ENCODE results near the gene ATF7IP.

The ATF7IP gene

DNA sequence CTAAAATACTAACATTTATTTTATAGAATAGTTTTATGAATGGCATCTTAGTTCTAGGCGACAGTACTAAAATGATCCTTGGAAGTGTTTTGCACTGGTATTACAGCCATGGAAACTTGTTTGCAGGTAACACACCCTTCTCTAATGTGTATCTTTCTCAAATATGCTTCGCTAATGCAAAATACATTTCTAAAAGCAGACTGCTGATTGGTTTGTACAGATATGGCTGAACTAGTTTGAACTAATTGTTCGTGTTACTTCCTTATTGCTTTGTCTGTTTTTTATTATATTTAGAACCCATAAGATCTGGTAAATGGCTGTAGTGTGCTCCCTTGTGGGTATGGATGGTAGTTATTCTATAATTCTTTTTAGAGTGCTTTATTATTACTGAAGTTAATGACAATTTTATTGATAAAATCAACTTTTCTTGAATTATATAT is 53.0 kb downstream of the ATF7IP start:
- peak; percentile 54 for DNase-seq (ENCODE audit: low read depth)

DNA sequence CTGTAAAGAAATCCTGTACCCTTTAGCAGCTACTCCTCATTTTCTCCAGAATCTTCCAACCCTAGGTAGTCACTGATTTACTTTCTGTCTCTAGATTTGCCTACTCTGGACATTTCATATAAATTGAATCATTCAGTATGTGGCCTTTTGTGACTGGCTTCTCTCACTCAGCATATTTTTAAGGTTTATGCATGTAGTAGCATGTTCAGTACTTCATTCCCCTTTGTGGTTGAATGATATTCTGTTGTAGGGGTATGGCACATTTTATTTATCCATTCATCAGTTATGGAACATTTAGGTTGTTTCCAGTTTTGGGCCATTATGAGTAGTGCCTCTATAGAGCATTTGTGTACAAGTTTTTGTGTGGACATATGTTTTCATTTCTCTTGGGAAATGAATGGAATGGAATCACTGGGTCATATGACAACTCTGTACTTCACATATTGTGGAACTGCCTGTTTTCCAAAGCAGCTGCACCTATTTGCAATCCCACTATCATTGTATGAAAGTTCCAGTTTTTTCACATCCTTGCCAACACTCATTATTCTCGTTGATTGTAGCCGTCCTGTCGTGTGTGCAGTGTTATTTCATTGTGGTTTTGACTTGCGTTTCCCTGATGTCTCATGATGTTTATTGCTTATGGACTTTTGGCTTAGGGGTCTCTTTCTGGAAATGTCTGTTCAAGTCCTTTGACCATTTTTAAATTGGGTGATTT is 57.2 kb downstream of the ATF7IP start:
- no peak for DNase-seq (ENCODE audit: low read depth)

DNA sequence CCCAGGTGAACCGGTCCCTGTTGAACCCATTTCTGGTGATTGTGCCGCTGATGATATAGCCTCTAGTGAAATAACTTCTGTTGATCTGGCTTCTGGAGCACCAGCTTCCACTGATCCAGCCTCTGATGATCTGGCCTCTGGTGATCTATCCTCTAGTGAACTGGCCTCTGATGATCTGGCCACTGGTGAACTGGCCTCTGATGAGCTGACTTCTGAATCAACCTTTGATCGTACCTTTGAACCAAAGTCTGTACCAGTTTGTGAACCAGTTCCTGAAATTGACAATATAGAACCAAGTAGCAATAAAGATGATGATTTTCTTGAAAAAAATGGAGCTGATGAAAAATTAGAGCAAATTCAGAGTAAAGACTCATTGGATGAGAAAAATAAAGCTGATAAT is 59.1 kb downstream of the ATF7IP start:
- DNase-seq (ENCODE audit: low read depth): no peak

DNA sequence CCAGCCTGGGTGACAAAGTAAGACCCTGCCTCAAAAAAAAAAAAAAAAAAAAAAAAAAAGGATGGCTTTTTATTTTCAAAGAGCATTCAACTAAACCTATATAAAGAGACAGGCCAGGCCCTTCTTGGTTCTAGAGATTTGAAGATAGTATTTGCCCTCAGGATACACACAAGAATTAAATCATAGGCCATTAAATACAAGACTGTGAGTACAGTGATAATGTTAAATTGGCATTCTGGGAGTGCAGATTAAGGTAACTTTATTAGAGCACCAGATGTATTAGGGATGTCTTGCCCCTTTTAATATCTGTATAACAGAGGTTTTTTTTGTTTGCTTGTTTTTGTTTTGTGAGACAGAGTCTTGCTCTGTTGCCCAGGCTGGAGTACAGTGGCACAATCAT is 61.3 kb downstream of the ATF7IP start:
- no peak for DNase-seq (ENCODE audit: low read depth)

DNA sequence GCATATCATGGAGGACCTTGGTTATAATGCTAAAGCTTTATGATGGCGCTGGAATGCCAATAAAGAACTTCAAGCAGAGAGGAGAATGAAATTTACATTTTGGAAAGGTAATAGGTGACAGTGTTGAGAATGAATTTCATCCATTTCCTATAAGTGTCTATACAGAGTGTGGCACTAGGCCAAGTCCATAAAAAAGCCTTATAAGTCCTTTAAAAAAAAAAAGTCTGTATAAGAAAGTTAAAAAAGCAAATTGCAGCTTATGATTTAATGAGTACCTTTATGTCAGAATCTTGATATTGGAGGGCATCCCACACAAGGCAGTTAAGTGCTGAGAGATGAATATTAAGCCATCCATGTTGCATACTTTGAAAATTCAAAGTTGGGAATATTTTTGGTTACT is 62.4 kb downstream of the ATF7IP start:
- no peak for DNase-seq (ENCODE audit: low read depth)

DNA sequence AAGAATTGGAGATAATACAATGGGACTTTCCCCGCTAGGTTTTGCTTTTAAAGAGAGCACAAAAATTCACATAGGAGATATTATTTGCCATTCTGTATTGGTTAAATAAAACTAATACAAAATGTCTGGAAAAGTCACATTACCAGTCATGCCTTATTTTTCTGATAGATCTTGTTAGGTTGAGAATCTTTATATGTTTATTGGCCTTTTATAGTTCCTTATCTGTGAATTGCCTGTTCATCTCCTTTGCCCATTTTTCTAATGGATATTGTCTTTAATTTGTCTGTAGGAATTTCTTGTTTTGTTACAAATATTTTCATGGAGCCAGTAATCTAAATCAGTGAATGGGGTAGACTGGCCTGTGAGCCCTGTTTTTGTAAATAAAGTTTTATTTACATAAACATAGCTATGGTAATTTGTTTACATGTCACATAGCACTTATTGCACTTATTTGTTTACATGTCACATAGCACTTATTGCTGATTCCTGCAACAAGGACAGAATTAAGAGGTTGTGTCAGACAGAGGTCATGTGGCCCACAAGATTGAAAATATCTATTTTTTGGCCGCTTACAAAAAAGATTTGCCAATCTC is 65.0 kb downstream of the ATF7IP start:
- DNase-seq (ENCODE audit: low read depth): no peak

DNA sequence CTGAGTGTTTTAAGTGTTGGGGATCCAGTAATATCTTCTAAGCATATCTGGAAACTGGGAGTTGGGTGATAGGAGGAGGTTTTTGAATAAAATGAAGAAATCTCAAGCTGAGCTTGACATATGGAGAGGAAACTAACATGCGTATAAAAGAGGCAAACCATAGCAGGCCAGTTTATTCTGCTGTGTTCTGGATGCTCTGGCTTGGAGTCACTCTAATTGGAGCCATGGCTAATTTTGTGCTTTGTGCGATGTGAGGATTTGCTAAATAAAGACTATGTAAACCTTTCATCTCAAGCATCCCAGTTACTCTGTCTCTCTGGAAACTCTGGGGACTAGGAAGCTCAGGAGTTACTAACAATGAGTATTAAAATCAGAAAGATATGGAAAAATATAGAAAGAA is 66.5 kb downstream of the ATF7IP start:
- no peak for DNase-seq (ENCODE audit: low read depth)

DNA sequence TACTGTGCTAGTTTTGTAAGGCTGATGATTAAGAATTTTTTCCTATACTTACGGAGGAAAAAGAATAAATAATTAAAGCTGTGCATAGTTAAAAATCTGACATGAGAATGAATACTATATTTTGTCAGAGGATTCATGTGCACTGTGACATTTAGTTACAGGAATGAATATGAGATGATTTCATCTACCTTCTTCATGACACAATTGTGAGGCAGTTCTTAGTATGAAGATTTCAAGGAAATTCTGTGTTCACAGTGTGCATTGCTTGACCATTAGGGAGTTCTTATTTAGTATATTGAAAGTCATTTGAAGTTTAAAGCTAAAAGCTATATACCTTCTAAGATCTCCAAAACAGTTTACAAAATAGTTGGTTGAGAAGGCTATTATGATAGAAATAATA is 70.1 kb downstream of the ATF7IP start:
- DNase-seq (ENCODE audit: low read depth): no peak

DNA sequence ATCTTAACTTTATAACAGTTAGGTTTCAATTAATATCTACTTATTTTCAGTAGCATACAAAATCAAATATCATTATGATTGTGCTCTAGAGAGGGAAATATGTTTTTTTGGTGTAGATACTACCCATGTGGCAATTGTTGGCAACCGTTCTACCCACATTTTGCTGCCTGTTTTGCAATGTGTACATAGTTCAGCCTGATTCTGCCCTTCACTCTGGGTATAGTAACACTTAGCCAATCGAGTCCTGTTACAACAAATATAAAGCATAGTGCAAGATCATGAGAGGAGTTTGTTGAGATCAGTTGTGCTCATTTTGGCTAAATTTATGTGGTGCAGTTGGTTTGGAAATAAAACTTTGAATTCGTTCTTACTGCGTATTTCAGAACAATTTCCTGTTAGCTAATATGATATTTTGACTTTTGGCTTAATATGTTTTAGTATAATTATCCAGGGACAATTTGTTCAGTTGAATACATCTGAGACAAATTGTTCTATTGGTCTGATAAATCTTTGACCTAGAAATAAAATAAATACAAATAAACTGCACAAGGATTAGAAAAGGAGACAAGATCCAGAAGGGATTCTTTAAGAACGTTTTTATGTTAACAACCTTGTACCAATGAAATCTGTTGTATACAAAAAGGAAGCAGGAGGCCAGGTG is 76.9 kb downstream of the ATF7IP start:
- DNase-seq (ENCODE audit: low read depth): no peak

DNA sequence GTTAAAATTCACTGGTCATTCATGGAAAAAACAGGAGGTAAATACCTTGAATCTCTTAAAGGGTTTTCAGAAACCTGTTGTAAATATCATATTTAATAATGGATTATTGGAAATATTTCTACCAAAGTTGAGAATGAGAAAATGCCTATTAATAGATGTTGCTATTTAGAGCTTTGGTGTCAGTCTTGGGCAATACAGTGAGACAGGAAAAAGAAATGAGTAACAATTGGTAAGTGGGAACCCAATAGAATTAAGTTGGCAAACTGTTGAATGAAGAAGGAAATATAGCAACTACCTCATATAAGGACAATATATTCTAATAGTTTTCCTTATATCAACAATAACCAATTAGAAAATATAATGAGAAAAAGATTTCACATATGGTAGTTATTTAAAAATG is 78.0 kb downstream of the ATF7IP start:
- DNase-seq (ENCODE audit: low read depth): peak; percentile 39

DNA sequence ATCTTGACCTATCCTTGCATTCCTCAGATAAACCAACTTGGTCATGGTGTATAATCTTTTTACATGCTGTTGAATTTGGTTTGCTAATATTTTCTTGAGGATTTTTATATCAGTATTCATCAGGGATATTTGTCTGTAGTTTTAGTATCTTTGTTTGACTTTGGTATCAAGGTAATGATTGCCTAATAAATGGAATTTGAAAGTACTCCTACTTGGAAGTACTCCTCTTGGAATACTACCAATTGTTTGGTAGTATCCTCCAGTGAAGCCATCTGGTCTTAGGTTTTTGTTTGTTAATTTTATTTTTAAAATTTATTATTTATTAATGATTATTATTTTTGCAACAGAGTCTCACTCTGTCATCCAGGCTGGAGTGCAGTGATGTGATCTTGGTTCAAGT is 85.0 kb downstream of the ATF7IP start:
- DNase-seq (ENCODE audit: low read depth): no peak

DNA sequence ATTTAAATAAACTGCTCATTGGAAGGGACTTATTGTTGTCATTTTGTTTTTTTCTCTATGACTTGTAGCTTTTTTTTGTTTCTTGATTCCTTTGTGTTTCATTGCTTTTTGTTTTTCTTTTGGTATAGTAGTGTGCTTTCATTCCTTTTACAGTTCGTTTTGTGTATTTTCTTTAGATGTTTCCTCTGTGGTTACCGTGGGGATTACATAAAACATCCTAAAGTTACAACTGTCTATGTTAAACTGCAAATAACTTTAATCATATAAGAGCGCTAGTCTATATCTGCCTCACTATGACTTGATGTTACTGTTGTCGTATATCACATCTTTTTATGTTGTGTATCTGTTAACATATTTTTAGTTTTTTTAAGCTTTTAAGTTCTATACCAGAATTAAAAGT is 86.9 kb downstream of the ATF7IP start:
- no peak for DNase-seq (ENCODE audit: low read depth)

DNA sequence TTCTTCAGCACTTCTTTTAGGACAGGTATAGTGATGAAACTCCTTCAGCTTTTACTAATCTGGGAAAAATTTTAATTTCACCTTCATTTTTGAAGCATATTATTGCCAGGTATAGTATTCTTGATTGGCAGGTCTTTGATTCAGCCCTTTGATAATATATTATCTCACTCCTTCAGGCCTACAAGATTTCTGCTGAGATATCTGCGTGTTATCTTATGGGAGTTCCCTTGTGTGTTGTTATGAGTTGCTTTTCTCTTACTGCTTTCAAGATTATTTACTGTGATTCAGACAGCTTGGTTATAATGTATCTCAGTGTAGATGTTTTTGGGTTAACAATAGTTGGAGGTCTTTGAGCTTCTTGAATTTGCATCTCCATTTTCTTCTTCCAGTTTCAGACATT is 87.4 kb downstream of the ATF7IP start:
- DNase-seq (ENCODE audit: low read depth): no peak

DNA sequence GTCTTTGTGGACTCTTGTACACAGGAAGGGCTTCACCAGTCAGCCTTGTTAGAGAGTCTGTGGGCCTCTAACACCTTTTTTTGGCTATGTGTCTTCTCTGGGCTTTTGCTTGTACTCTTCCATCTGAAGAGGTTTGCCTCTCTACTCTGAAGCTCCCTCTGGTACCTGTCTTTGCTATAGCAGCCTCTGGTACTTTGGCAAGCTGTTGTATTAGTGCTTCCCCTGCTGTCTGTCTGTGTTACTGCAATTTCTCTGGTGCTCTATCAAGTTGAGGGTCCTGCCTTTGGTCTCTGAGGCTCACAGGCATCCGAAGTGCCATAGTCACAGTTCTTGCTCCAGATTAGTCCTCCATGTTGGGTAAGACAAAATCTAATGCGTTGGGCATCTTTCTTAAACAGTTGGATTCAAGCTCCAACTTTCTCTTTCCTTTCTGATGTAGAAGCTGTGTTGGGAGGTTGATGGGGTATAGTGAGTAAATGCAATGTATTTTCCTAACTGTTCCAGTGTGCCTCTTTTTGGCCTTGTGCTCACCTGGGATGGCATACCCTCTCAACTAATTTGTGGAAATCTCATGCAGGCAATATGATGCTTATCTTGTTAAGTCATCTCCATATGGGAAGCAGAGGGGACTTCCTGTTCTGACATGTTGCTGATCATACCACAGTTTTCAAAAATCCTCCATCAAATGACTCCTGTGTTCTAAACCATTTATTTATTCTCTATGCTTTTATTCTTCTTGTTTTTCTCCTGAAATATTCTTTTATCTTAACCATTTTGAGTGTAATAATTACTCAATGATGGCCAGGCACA is 88.8 kb downstream of the ATF7IP start:
- DNase-seq (ENCODE audit: low read depth): peak; percentile 53

DNA sequence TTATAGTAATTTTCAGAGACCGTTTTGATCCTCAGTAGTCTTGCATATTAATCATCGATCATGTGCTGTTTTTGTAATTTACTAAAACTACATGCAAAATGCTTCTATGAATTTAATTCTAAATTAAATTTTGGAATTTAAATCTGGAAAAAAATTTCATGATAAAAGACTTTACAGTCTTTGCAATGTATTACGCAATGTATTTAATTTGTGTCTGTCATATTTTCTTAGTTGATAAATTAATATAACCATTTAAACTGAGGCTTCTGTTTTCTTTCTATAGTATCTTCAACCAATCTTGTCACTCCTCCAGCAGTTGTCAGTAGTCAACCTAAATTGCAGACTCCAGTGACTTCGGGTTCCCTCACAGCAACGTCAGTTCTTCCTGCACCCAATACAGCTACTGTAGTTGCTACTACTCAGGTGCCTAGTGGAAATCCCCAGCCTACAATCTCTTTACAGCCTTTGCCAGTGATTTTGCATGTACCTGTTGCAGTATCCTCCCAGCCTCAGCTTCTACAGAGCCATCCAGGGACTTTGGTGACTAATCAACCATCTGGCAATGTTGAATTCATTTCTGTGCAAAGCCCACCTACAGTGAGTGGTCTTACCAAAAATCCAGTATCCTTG is 94.8 kb downstream of the ATF7IP start:
- DNase-seq (ENCODE audit: low read depth): no peak

DNA sequence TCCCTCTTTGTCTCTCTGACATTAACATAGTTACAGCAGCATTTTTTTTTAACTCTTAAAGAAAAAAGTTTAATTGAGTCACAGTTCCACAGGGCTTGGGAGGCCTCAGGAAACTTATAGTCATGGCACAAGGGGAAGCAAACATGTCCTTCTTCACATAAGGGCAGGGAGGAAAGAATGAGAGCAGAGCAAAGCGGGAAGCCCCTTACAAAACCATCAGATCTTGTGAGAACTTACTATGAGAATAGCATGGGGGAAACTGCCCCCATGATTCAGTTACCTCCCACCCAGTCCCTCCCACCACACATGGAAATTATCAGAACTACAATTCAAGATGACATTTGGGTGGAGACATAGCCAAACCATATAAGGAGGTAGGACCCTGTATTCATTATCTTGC is 106.0 kb downstream of the ATF7IP start:
- no peak for DNase-seq (ENCODE audit: low read depth)

DNA sequence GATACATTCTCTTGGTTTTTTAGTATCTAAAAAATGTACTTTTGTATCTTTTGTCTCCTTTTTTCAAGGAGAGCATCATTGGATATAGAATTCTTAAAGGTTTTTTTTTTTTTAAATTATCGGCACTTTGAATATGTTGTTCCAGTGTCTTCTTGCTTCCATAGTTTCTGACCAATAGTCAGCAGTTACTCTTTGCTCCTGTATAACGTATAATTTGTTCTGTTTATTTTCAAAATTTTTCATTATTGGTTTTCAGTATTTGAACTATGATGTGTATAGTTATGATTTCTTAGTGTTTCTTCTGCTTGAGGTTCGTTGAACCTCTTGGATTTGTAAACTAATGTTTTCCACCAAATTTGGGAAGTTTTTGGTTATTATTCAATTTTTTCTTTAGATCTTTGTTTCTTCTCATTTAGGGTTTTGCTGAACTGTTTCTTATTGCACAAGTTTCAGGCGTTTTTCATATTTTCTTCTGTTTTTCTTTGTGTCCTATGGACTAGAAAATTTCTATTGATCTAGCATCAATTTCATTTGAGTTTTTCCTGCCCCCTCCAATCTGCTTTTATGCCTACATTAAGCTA is 108.3 kb downstream of the ATF7IP start:
- DNase-seq (ENCODE audit: low read depth): peak; percentile 33

DNA sequence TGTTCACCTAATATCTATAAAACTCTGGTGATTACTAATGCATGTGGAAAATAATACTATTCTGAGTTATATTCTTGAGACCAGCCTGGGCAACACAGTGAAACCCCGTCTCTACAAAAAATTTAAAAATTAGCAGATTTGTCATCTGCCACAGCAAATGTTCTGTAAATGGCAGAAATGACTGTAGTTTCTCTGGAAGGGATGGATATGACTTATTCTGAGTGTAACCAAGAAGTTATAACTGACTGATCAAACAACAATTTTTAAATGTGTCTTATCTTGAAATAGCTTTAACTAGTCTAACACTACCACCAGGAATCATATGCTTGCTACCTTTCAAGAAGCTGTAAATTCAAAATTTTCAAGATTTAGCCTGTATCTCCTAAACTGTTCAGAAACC is 113.5 kb downstream of the ATF7IP start:
- no peak for DNase-seq (ENCODE audit: low read depth)

DNA sequence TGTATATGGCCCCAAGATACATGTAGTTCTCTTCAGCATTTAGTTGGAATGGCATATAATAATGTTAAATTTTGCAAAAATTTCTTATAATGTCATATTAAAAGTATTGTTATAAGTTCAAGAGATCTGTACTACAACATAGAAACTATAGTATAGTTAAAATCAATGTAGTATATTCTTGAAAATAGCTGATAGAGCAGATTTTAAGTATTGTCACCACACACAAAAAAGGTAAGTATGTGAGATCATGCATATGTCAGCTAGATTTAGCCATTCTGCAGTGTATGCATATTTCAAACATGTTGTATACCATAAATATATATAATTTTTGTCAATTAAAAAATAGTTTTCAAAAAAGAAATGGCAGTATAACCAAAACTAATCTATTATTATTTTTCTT is 115.7 kb downstream of the ATF7IP start:
- DNase-seq (ENCODE audit: low read depth): no peak

DNA sequence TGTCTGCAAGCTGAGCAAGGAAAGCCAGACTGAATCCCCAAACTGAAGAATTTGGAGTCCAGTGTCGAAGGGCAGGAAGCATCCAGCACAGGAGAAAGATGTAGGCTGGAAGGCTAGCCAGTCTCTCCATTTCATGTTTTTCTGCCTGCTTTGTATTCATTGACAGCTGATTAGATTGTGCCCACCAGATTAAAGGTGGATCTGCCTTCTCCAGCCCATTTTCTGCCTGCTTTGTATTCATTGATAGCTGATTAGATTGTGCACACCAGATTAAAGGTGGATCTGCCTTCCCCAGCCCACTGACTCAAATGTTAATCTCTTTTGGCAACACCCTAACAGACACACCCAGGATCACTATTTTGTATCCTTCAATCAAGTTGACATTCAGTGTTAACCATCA is 116.9 kb downstream of the ATF7IP start:
- no peak for DNase-seq (ENCODE audit: low read depth)

DNA sequence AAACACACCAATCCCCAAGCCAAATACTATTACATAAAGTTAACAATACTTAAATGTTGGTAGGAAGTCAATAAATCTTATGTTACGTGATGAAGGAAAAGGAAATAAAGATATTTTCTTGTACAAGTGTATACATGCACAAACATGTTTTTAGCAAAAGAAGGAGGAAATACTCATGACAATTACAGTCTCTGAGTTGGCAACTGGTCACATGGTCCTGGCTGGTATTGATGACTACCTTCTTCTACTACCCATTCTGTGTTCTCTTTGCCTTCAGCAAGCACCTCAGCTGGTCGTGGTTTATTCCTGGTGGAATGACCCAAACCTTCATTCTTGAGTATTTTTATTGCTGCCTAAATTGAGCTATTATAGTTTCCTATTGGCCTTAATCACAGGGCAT is 117.4 kb downstream of the ATF7IP start:
- no peak for DNase-seq (ENCODE audit: low read depth)

DNA sequence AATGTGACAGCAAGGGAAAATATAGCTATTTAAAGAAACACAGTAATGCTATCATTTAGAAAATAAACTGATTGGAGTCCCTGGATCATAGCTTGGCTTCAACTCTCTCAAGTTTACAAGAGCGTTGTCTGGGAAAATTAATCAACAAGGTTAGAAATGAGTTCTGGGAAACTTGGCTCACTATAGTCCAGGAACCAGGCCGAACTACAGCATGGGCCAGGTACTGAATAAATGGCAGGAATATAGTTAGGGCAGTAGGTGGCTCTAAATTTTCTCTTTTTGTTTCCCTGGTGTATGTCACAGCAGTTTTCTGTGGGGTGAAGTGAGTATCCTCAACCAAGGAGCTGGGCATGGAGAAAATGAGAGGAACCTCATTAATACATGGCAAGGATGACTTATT is 129.8 kb downstream of the ATF7IP start:
- no peak for DNase-seq (ENCODE audit: low read depth)

Measured in EH (cell line).